Peyer's patch (tissue), 4 donors: ENCODE measurements around the gene DGKE.

Experiments
- POLR2A ChIP-seq, 2 donors: fragments of 450-650 bp; IDR thresholded peaks; one replicate each; pipeline ENCODE4 v1.5.1; 2017; ENCODE audit warnings: antibody characterized with exemption in 2 of 2, mild to moderate bottlenecking in 2 of 2, moderate library complexity in 2 of 2
- TF ChIP-seq, protein P1 (sequence below), 6 experiments: fragments of 450-650 bp in 4 of 6; fragments of 200-600 bp in 2 of 6; sonication (generic) in 1 of 6; IDR thresholded peaks; one replicate each; pipeline ENCODE4 v1.5.1; 2017 to 2019; ENCODE audit warnings: antibody characterized with exemption in 6 of 6, mild to moderate bottlenecking in 3 of 6, moderate library complexity in 1 of 6

- TF ChIP-seq, protein P1, sequence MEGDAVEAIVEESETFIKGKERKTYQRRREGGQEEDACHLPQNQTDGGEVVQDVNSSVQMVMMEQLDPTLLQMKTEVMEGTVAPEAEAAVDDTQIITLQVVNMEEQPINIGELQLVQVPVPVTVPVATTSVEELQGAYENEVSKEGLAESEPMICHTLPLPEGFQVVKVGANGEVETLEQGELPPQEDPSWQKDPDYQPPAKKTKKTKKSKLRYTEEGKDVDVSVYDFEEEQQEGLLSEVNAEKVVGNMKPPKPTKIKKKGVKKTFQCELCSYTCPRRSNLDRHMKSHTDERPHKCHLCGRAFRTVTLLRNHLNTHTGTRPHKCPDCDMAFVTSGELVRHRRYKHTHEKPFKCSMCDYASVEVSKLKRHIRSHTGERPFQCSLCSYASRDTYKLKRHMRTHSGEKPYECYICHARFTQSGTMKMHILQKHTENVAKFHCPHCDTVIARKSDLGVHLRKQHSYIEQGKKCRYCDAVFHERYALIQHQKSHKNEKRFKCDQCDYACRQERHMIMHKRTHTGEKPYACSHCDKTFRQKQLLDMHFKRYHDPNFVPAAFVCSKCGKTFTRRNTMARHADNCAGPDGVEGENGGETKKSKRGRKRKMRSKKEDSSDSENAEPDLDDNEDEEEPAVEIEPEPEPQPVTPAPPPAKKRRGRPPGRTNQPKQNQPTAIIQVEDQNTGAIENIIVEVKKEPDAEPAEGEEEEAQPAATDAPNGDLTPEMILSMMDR (IDR thresholded peaks at IDR 0.05): no peak
- TF ChIP-seq POLR2A (IDR thresholded peaks at IDR 0.05): no peak
Observed at GRCh38 chr17:56880133-56880532, 46.2 kb downstream of the DGKE start.
